GM18517 (cell line): ENCODE results near the gene MICU2.

ENCODE experiments used
- ATAC-seq: cut with Tn5 transposase; IDR thresholded peaks from one replicate; pipeline ENCODE4 v1.9.1; 2021; ENCODE audit warnings: mild to moderate bottlenecking, moderate library complexity; ENCODE audit not compliant: unreplicated experiment

The MICU2 gene

GRCh38 chr13:21546372-21546771, 57.6 kb downstream of the MICU2 start:
- no peak for ATAC-seq

DNA sequence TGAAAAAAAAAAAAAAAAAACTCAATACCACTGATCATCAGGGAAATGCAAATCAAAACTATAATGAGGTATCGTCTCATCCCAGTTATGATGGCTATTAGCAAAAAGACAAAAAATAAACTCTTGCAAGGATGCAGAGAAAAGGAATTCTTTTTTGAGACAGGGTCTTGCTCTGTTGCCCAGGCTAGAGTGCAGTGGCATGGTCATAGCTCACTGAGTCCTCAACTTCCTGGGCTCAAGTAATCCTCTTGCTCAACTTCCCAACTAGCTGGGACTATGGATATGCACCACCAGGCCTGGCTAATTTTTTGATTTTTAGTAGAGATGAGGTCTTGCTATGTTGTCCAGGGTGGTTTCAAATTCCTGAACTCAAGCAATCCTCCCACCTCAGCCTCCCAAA, 59.5 kb downstream of the MICU2 start:
- no peak for ATAC-seq

DNA sequence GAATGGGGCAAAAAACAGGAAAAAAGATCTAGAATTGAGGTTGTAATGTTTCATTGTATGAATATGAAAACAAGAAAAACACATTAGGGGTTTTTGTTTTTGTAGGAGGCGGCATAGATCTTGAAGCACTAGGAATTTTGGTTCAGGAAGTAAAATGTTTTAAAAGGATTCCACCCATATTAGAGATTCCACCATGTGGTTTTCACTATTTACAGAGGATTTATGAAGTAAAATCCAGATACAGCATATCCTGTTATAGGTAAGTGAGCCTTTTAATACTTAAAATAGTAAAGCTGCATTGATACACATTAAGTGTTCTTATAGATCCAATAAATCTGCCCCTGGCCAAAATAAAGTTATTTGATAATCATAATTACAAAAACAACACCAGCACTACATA, 61.4 kb downstream of the MICU2 start:
- no peak for ATAC-seq

GRCh38 chr13:21541980-21542379, 62.0 kb downstream of the MICU2 start:
- no peak for ATAC-seq

DNA sequence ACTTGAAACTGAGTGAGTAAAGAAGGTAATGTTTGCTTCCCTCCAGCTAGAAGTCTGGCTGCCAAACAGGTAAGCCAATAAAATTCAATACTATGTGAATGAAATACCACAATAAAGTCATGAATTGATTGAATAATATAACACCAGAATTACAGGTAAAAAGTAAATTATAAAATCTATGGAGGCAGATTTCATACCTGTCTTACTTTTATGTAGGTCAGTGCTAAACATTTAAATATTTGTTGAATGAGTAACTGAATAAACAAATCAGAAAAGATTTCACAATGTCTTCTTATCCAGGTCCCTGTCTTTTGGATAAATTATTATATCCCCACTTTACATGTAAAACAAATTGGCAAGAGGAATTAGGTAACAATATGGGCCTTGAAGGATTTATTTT, 62.7 kb downstream of the MICU2 start:
- no peak for ATAC-seq

DNA sequence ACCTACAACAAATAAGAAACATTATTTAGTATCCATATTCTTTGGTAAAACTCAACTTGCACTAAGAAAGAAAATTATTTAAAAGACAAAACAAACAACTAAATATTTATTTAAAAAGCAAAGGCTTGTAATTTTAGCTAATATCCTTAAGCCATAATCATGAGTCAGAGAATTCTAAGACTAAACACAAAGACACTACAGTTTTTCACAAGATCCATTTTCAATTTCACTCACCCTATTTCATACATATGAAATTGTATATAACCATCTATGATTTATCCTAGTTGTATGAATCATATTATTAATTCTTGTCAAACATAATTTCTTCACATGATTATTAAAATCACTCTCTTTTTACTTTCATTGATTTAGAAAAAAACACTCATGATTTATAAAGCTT, 64.3 kb downstream of the MICU2 start:
- no peak for ATAC-seq

DNA sequence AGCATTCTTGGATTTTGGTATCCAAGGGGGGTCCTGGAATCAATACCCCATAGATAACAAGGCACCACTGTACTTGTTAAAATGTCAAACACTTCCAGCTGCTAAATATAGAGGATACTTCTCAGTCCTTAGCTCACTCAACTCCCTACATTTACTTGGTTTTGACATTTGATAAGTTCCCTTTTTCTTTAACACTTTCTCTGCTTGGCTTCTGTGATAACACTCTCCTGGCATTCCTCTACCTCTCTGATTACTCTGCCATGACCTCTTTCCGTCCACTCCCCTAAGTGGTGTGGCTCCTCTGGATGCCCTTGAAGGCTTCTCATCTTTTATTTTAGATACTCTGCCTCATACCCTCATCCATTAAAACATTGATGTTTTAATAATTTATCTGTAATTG, 65.2 kb downstream of the MICU2 start:
- ATAC-seq = no peak

GRCh38 chr13:21538280-21538679, 65.7 kb downstream of the MICU2 start:
- ATAC-seq = no peak

GRCh38 chr13:21537105-21537504, 66.9 kb downstream of the MICU2 start:
- ATAC-seq = no peak

DNA sequence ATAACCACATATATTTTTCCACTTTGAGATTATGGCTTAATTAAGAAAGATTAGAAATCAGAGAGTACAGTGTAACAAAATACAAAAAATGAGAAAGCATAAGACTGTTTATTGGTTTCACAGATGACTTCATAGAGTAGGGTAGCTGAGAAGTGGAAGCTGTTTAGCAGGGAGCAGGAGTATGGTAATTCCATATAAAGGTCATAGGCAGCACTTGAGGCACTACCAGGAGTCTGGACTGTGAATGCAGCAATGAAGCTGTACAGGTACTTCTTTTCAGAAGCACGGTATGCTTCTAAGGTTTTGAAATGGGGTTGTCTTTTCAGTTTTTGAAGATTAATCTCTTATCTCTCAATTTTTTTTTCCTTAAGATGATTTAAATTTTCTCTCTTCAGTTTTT, 69.2 kb downstream of the MICU2 start:
- no peak for ATAC-seq

- ATAC-seq = no peak
These were observed 72.5 kb downstream of the MICU2 start for GRCh38 chr13:21531455-21531854.

- no peak for ATAC-seq
These were observed 73.3 kb downstream of the MICU2 start for GRCh38 chr13:21530656-21531055.

- ATAC-seq = no peak
These were observed 74.7 kb downstream of the MICU2 start for GRCh38 chr13:21529146-21529893.

- ATAC-seq = no peak
These were observed 75.4 kb downstream of the MICU2 start for GRCh38 chr13:21528616-21529015.

DNA sequence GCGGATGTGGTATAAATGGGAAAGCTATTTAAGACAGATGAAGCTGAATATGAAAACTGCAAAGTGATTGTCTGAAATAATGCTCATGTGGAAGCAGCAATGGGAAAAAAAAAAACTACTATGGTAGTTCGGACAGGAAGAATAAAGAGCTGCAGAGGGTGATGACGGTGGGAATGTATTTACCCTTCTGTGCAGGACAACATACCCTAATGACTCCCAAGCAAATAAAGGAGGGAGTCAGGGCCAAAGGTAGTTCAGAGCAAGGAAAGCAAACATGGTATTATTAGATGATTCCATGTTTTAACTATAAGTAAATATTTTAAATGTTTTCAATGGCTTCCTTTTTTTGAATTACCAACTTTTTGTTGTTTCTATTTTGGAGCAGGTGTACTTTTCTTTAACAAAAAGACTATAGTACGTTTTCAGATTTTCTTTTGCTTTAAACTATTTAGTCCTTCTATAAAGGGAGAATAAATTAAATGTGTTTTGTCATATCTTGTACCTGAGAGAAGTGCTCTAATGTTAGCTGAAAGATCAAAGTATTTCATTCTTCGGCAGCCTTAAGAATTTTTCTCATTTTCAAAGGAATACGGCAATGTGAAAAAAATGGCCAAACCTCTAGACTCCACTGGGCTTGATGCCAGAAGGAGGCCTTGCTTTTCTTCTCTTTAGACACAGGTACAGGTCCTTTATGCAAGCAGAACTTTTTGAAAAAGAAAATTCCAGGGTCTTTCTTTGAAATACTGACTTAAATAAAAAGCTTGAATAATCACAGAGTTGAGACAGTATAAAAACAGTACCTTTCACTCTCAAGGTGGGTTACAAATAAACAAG, 77.0 kb downstream of the MICU2 start:
- no peak for ATAC-seq

DNA sequence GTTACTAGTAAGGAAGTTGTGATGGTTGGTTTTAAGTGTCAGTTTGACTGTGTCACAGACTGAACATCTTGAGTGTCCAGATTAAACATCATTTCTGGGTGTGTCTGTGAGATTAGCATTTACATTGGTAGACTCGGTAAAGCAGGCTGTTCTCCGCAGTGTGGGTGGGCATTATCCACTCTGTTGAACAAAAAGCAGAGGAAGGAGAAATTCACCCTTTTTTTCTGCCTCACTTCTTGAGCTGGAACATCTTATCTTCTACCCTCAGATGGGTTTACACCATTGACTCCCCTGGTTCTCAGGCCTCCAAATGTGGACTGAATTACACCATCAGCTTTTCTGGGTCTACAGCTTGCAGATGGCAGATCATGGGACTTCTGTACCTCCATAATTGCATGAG, 81.1 kb downstream of the MICU2 start:
- ATAC-seq = no peak

- no peak for ATAC-seq
These were observed 81.8 kb downstream of the MICU2 start for GRCh38 chr13:21522130-21522529.

DNA sequence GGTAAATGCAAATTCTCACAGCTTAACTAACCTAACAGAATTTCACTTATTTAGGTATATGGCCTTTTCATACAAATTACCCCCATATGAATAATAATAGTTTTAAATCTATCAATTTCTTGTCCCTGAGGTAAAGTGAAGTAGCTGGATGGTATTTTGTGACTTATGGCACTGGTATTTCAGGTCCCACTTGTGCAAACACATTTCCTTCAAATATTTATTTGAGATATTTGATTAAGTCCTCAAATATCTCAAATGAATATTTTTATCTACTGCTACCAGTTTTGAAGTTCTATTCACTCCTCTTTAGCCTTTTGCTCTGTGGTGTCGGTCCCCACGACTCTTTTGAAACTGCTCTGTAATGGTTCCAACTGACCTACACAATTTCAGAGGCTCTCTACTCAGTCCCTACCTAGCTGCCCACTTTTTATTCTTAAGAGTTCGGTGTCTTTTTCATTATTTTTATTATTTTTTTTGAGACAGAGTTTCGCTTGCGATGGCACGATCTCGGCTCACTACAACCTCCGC, 85.3 kb downstream of the MICU2 start:
- ATAC-seq = no peak

GRCh38 chr13:21517576-21517975, 86.4 kb downstream of the MICU2 start:
- ATAC-seq = no peak

GRCh38 chr13:21516805-21517204, 87.2 kb downstream of the MICU2 start:
- no peak for ATAC-seq

- no peak for ATAC-seq
These were observed 92.1 kb downstream of the MICU2 start for GRCh38 chr13:21511849-21512248.

DNA sequence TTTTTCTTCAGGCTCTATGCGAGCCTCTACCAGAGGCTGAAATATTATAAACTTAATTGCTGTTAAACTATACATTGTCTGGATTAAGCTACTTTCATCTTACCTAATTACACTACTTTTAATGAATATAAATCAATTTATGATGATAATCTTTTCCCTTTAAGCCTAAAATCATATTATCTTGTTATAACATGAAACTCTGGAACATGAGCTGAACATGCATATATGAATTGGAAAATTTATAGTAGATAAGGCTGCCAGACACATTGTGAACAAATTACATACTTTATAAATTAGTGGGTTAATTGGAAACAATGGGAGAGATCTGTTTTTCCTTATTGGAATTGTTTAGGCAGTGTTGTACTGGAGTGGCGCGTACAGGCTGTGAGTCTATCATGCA, 99.6 kb downstream of the MICU2 start:
- no peak for ATAC-seq
